Ramos (cell line): Measurements from ENCODE around the gene MTMR3.

Experiments
- in situ Hi-C: fragments of 300-500 bp; cut with MboI; formaldehyde crosslinking; loops from one replicate; pipeline ENCODE4 v1.14.3; 2022; ENCODE audit warnings: low sequenced_read_pairs; ENCODE audit not compliant: unreplicated experiment

The MTMR3 gene

GRCh38 chr22:29867260-29867659, 15.7 kb upstream of the MTMR3 start:
- in situ Hi-C loops: no loop called here

GRCh38 chr22:29867851-29868250, 15.1 kb upstream of the MTMR3 start:
- in situ Hi-C loops: no loop called here

- in situ Hi-C loops: no loop called here
Measured at GRCh38 chr22:29870574-29870973, 12.4 kb upstream of the MTMR3 start.

- in situ Hi-C loops: no loop called here
Measured at GRCh38 chr22:29871684-29872083, 11.3 kb upstream of the MTMR3 start.

- in situ Hi-C loops: no loop called here
Measured at GRCh38 chr22:29872144-29872893, 10.7 kb upstream of the MTMR3 start.

- in situ Hi-C loops: no loop called here
Measured at GRCh38 chr22:29872989-29873388, 10.0 kb upstream of the MTMR3 start.

GRCh38 chr22:29873943-29874342, 9.0 kb upstream of the MTMR3 start:
- in situ Hi-C loops: no loop called here

- in situ Hi-C loops: no loop called here
Measured at GRCh38 chr22:29877620-29878019, 5.4 kb upstream of the MTMR3 start.

- in situ Hi-C loops: no loop called here
Measured at GRCh38 chr22:29879753-29880152, 3.2 kb upstream of the MTMR3 start.

- in situ Hi-C loops: no loop called here
Measured at GRCh38 chr22:29882716-29883044, 294 bp upstream of the MTMR3 start.

GRCh38 chr22:29883775-29884097, 762 bp downstream of the MTMR3 start:
- in situ Hi-C loops: no loop called here

- in situ Hi-C loops: no loop called here
Measured at GRCh38 chr22:29885610-29886009, 2.6 kb downstream of the MTMR3 start.

GRCh38 chr22:29886596-29886995, 3.6 kb downstream of the MTMR3 start:
- in situ Hi-C loops: no loop called here

GRCh38 chr22:29887358-29887757, 4.4 kb downstream of the MTMR3 start:
- in situ Hi-C loops: no loop called here

- in situ Hi-C loops: no loop called here
Measured at GRCh38 chr22:29890760-29891159, 7.8 kb downstream of the MTMR3 start.

- in situ Hi-C loops: no loop called here
Measured at GRCh38 chr22:29892315-29893156, 9.6 kb downstream of the MTMR3 start.

- in situ Hi-C loops: no loop called here
Measured at GRCh38 chr22:29901354-29901753, 18.4 kb downstream of the MTMR3 start.

GRCh38 chr22:29903371-29903770, 20.4 kb downstream of the MTMR3 start:
- in situ Hi-C loops: no loop called here

- in situ Hi-C loops: no loop called here
Measured at GRCh38 chr22:29904020-29904419, 21.0 kb downstream of the MTMR3 start.

- in situ Hi-C loops: no loop called here
Measured at GRCh38 chr22:29907753-29908515, 25.0 kb downstream of the MTMR3 start.

GRCh38 chr22:29912141-29912540, 29.2 kb downstream of the MTMR3 start:
- in situ Hi-C loops: no loop called here
